HL-60/S4 treated with retinoic acid at 250 ng/mL for 4 days and 3 days (cell line): Measurements from ENCODE around the gene KCTD15.
"Not testable (repeated sequence)": the region's sequence is repeated elsewhere in the genome, so short reads cannot be mapped to it uniquely, and the experiment has no call there.

Experiments used
- in situ Hi-C: fragments of 300-500 bp; cut with MboI; formaldehyde crosslinking; loops from 2 replicates; pipeline ENCODE4 v1.7.0; 2022; ENCODE audit warnings: low sequenced_read_pairs

Gene KCTD15

GRCh38 chr19:33811736-33812387 is 15.2 kb downstream of the KCTD15 start:
- in situ Hi-C loops, result no loop called here

GRCh38 chr19:33812388-33813330 is 16.0 kb downstream of the KCTD15 start:
- in situ Hi-C loops, result no loop called here

- in situ Hi-C loops, result no loop called here
These were observed 16.9 kb downstream of the KCTD15 start for GRCh38 chr19:33813391-33814101.

- in situ Hi-C loops, result no loop called here
These were observed 17.8 kb downstream of the KCTD15 start for GRCh38 chr19:33814181-33815165.

- in situ Hi-C loops, result no loop called here
These were observed 19.0 kb downstream of the KCTD15 start for GRCh38 chr19:33815380-33816340.

- in situ Hi-C loops, result no loop called here
These were observed 21.7 kb downstream of the KCTD15 start for GRCh38 chr19:33818411-33818810.

- in situ Hi-C loops, result not testable (repeated sequence)
These were observed 22.4 kb downstream of the KCTD15 start for GRCh38 chr19:33819078-33819477.

- in situ Hi-C loops, result no loop called here
These were observed 22.8 kb downstream of the KCTD15 start for GRCh38 chr19:33819506-33819879.

- in situ Hi-C loops, result no loop called here
These were observed 23.5 kb downstream of the KCTD15 start for GRCh38 chr19:33819880-33820781.

GRCh38 chr19:33821871-33822270 is 25.2 kb downstream of the KCTD15 start:
- in situ Hi-C loops, result no loop called here

- in situ Hi-C loops, result no loop called here
These were observed 26.7 kb downstream of the KCTD15 start for GRCh38 chr19:33823341-33823740.

- in situ Hi-C loops, result no loop called here
These were observed 28.9 kb downstream of the KCTD15 start for GRCh38 chr19:33825556-33825955.

- in situ Hi-C loops, result no loop called here
These were observed 29.9 kb downstream of the KCTD15 start for GRCh38 chr19:33826521-33826920.

GRCh38 chr19:33828266-33829075 is 31.8 kb downstream of the KCTD15 start:
- in situ Hi-C loops, result no loop called here

GRCh38 chr19:33830264-33830663 is 33.6 kb downstream of the KCTD15 start:
- in situ Hi-C loops, result no loop called here

- in situ Hi-C loops, result no loop called here
These were observed 35.2 kb downstream of the KCTD15 start for GRCh38 chr19:33831825-33832224.

- in situ Hi-C loops, result no loop called here
These were observed 36.0 kb downstream of the KCTD15 start for GRCh38 chr19:33832633-33833032.
